Neuronal stem cell (in vitro differentiated cells): ENCODE results near the gene KLRK1.
"Not testable (repeated sequence)": the region's sequence is repeated elsewhere in the genome, so short reads cannot be mapped to it uniquely, and the experiment has no call there.

Experiments used
- DNase-seq: peaks from one replicate; pipeline ENCODE4 v3.0.0-alpha.2; 2013; ENCODE audit warnings: low spot score
- H2AFZ ChIP-seq: one replicate; pipeline ENCODE4 v1.6.1; 2013; ENCODE audit warnings: mild to moderate bottlenecking, low read length, inconsistent platforms
- H2AK5ac ChIP-seq: 2 replicates; pipeline ENCODE4 v1.6.1; 2013; ENCODE audit warnings: low read depth, mild to moderate bottlenecking, inconsistent platforms, low read length, moderate library complexity, mixed read lengths
- H2BK120ac ChIP-seq: 2 replicates; pipeline ENCODE4 v1.6.1; 2013; ENCODE audit warnings: low read depth, mild to moderate bottlenecking, inconsistent platforms, low read length, moderate library complexity, mixed read lengths
- H2BK12ac ChIP-seq: one replicate; pipeline ENCODE4 v1.6.1; 2013; ENCODE audit warnings: low read length, inconsistent platforms
- H2BK15ac ChIP-seq: 2 replicates; pipeline ENCODE4 v1.6.1; 2013; ENCODE audit warnings: mild to moderate bottlenecking, low read length, inconsistent platforms, mixed read lengths
- H2BK5ac ChIP-seq: one replicate; pipeline ENCODE4 v1.6.1; 2013; ENCODE audit warnings: inconsistent platforms, mild to moderate bottlenecking, low read length, moderate library complexity
- H3K14ac ChIP-seq: one replicate; pipeline ENCODE4 v1.6.1; 2013; ENCODE audit warnings: low read length, inconsistent platforms
- H3K18ac ChIP-seq: 2 replicates; pipeline ENCODE4 v1.6.1; 2013; ENCODE audit warnings: low read length, inconsistent platforms
- H3K23ac ChIP-seq: 2 replicates; pipeline ENCODE4 v1.6.1; 2013; ENCODE audit warnings: low read depth, mild to moderate bottlenecking, mixed read lengths, low read length, inconsistent platforms; ENCODE audit not compliant: poor library complexity
- H3K27ac ChIP-seq: replicated peaks from 3 replicates; pipeline ENCODE4 v1.5.1; 2013; ENCODE audit warnings: low read length, inconsistent platforms
- H3K27me3 ChIP-seq, 3 experiments: 2 replicates each; pipeline ENCODE4 v1.6.1; 2013; ENCODE audit warnings: low read length in 3 of 3, mild to moderate bottlenecking in 2 of 3, inconsistent platforms in 1 of 3, low read depth in 1 of 3, mixed read lengths in 1 of 3, moderate library complexity in 1 of 3; ENCODE audit not compliant: control insufficient read depth in 3 of 3, insufficient read depth in 3 of 3
- H3K36me3 ChIP-seq, 2 donors: replicated peaks in 1 of 2; 2 replicates each; pipeline ENCODE4 v1.6.1; 2013; ENCODE audit warnings: low read length in 2 of 2; ENCODE audit not compliant: control insufficient read depth in 2 of 2, insufficient read depth in 2 of 2
- H3K4ac ChIP-seq: 2 replicates; pipeline ENCODE4 v1.6.1; 2013; ENCODE audit warnings: inconsistent platforms, mild to moderate bottlenecking, low read length, moderate library complexity
- H3K4me1 ChIP-seq, 2 donors: 1 replicate in 1 of 2; 2 replicates in 1 of 2; pipeline ENCODE4 v1.6.1; 2013; ENCODE audit warnings: low read length in 2 of 2, low read depth in 1 of 2; ENCODE audit not compliant: control insufficient read depth in 2 of 2, insufficient read depth in 1 of 2
- H3K4me2 ChIP-seq: one replicate; pipeline ENCODE4 v1.6.1; 2013; ENCODE audit warnings: mild to moderate bottlenecking, low read length, inconsistent platforms; ENCODE audit not compliant: insufficient read depth, poor library complexity, severe bottlenecking
- H3K4me3 ChIP-seq, 2 donors: 2 replicates each; pipeline ENCODE4 v1.5.1; 2013; ENCODE audit warnings: low read length in 2 of 2, mild to moderate bottlenecking in 2 of 2, inconsistent platforms in 1 of 2, moderate library complexity in 1 of 2
- H3K79me1 ChIP-seq: one replicate; pipeline ENCODE4 v1.6.1; 2013; ENCODE audit warnings: low read depth, mild to moderate bottlenecking, inconsistent platforms, low read length, moderate library complexity
- H3K9ac ChIP-seq: one replicate; pipeline ENCODE4 v1.6.1; 2013; ENCODE audit warnings: mild to moderate bottlenecking, low read depth, low read length, inconsistent platforms; ENCODE audit not compliant: poor library complexity
- H3K9me3 ChIP-seq, 2 donors: replicated peaks in 1 of 2; 2 replicates each; pipeline versions ENCODE3 to v1.6.1; 2013; ENCODE audit warnings: low read length in 2 of 2, mild to moderate bottlenecking in 2 of 2, inconsistent platforms in 1 of 2, low read depth in 1 of 2, mixed read lengths in 1 of 2, moderate library complexity in 1 of 2; ENCODE audit not compliant: control insufficient read depth in 2 of 2, insufficient read depth in 1 of 2
- H4K8ac ChIP-seq: one replicate; pipeline ENCODE4 v1.6.1; 2013; ENCODE audit warnings: low read depth, mild to moderate bottlenecking, inconsistent platforms, low read length, moderate library complexity
- H4K91ac ChIP-seq: one replicate; pipeline ENCODE4 v1.6.1; 2013; ENCODE audit warnings: low read length, low read depth, mild to moderate bottlenecking, inconsistent platforms; ENCODE audit not compliant: poor library complexity
- WGBS, 2 donors: extraction: QIAGEN DNeasy Blood & Tissue Kit; methylation state at CpG; one replicate each; pipeline ENCODE4 v1.1.7; 2013; ENCODE audit warnings: missing lambda C conversion rate in 2 of 2, mixed read lengths in 1 of 2; ENCODE audit not compliant: insufficient read length in 2 of 2, insufficient replicate concordance in 1 of 2; ENCODE audit errors: extremely low coverage in 2 of 2; 5-methylcytosine and 5-hydroxymethylcytosine counted together

The KLRK1 gene

DNA sequence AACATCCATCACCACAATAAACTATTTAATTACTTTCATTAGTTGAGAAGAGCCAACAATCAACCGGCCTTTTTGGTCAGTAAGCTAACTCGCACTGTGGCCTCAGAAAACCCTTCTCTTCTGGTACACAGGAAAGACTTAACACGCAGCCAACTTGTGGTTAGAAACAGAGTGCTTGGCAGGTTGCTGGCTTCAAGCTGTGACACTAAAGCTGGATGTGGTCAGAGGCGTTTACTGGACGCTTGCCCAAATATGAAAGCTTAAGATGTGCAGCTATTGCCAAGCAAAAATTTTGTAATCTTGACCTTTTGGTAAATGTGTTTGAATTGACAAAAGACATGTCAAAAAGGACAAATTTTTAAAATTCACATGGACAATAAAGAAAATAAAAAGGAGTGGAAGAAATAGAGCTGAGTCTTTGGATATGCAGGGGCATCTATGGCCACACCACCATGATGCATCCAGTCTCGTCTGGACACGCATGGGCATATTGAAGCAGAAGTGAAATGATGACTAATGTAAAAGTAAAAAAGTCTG lies 2.6 kb upstream of the KLRK1 start:
- Histone ChIP-seq H2BK15ac (no peak overlapping the region), H2BK5ac (no peak overlapping the region), H2AFZ (peak overlapping the region; percentile 41), H3K4me2 (no peak overlapping the region), H3K4me1 (no peaks in the 10 kb centered on the region), H3K4ac (no peak overlapping the region), H3K23ac (no peak overlapping the region), H4K8ac (no peak overlapping the region), H3K36me3 (no peaks in the 10 kb centered on the region), H4K91ac (no peak overlapping the region), H3K18ac (no peak overlapping the region), H3K9me3 (no peaks in the 10 kb centered on the region), H3K4me3 (no peak overlapping the region), H3K79me1 (no peaks in the 10 kb centered on the region), H3K27me3 (no peaks in the 10 kb centered on the region), H2BK12ac (no peak overlapping the region), H3K14ac (no peak overlapping the region), H3K27ac (no peak overlapping the region), H2AK5ac (no peak overlapping the region), H3K9ac (no peak overlapping the region), H2BK120ac (no peak overlapping the region)
- DNase-seq, result no peak
- whole genome bisulfite sequencing, 2 donors, result no CpG with 5 or more reads among the region's 7 CpGs

DNA sequence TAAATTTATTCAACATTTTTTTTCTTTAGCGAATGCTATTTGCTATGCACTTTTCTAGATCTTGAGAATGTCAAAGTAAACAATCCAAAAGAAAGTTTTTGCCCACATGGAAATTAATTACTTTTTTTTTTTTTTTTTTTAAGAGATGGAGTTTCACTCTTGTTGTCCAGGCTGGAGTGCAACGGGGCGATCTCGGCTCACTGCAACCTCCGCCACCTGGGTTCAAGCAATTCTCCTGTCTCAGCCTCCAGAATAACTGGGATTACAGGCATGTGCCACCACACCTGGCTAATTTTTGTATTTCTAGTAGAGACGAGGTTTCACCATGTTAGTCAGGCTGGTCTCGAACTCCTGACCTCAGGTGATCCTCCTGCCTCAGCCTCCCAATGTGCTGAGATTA lies 1.1 kb upstream of the KLRK1 start:
- not testable (repeated sequence) for H3K4me3 ChIP-seq, H3K79me1 ChIP-seq, H4K8ac ChIP-seq, H3K4me2 ChIP-seq, H3K4me1 ChIP-seq, H3K4ac ChIP-seq, H2AK5ac ChIP-seq, H2BK15ac ChIP-seq, H3K36me3 ChIP-seq, H2BK5ac ChIP-seq, H3K23ac ChIP-seq, H3K9ac ChIP-seq, H2BK12ac ChIP-seq, H4K91ac ChIP-seq, H2BK120ac ChIP-seq, DNase-seq, H3K14ac ChIP-seq, H2AFZ ChIP-seq, H3K9me3 ChIP-seq, H3K18ac ChIP-seq, H3K27ac ChIP-seq, H3K27me3 ChIP-seq
- no CpG with 5 or more reads among the region's 7 CpGs for WGBS, 2 donors

DNA sequence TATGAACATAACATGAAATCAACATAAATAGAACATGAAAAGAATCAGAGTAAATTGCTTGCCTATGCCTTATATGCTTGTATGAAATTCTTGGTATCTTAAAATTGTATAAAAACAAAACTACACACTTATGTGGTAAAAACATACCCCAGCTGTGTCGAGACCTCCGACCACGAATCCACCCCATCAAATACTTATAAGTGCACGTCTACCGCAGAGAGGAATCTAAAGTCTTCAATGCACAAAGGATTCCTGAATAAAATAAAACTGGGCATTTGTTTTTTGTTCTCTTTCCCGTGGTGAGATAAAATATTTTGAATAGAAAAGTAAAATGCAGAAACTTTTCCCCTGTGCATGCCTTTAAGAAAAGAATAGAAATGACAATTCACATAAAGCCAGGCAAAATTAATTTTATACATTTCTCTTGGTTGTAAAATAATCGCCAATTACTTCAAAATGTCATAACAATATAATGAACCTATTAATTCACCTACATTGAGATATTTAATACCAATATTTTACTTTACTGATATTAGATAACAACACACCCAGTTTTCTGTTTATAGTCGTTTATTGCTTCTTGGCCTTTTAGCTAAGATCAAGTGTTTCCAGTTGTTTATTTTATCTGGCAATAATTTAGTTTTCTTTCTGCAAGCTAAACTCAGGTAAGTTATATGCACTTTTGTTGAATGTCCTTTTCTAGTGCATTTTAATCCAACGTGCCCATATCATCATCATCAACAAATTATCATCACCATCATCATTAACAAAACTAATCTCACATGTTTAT lies 1.0 kb downstream of the KLRK1 start:
- Histone ChIP-seq H2BK120ac (no peak overlapping the region), H3K18ac (no peak overlapping the region), H3K27ac (no peak overlapping the region), H3K23ac (no peak overlapping the region), H2BK15ac (no peak overlapping the region), H3K4me2 (no peak overlapping the region), H2BK5ac (no peak overlapping the region), H3K36me3 (no peaks in the 10 kb centered on the region), H3K4ac (no peak overlapping the region), H4K8ac (no peak overlapping the region), H3K4me3 (no peak overlapping the region), H2BK12ac (no peak overlapping the region), H3K27me3 (no peaks in the 10 kb centered on the region), H3K9ac (no peak overlapping the region), H3K79me1 (no peaks in the 10 kb centered on the region), H3K9me3 (no peaks in the 10 kb centered on the region), H3K14ac (no peak overlapping the region), H2AK5ac (no peak overlapping the region), H3K4me1 (no peaks in the 10 kb centered on the region), H4K91ac (no peak overlapping the region), H2AFZ (no peak overlapping the region)
- WGBS, 2 donors, result 100% methylated on average over 1 of the region's 9 CpGs; no CpG with 5 or more reads in 1 of the 2 donors
- no peak for DNase-seq

DNA sequence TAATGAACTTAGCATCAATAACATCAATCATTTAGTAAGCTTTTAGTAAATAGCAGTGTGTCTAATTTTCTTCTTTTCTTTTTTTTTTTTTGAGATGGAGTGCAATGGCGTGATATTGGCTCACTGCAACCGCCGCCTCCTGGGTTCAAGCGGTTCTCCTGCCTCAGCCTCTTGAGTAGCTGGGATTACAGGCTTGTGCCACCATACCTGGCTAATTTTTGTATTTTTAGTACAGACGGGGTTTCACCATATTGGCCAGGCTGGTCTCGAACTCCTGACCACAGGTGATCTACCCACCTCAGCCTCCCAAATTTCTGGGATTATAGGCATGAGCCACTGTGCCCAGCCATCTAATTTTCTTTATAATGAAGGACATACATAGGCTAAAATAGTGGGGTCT lies 2.3 kb downstream of the KLRK1 start:
- not testable (repeated sequence) for DNase-seq

More for the DNA sequence above, 2.3 kb downstream of the KLRK1 start:
- not testable (repeated sequence) for H3K4me3 ChIP-seq, H3K79me1 ChIP-seq, H3K4me1 ChIP-seq, H3K23ac ChIP-seq, H2BK12ac ChIP-seq, H3K18ac ChIP-seq, H4K91ac ChIP-seq, H3K36me3 ChIP-seq, H3K9ac ChIP-seq, H2BK5ac ChIP-seq, H3K4me2 ChIP-seq, H3K4ac ChIP-seq, H2AK5ac ChIP-seq, H2AFZ ChIP-seq, H3K27me3 ChIP-seq, H2BK15ac ChIP-seq, H2BK120ac ChIP-seq, H3K9me3 ChIP-seq, H3K27ac ChIP-seq, H3K14ac ChIP-seq, H4K8ac ChIP-seq
- WGBS, 2 donors, result no CpG with 5 or more reads among the region's 6 CpGs
